ENCODE data around the gene PSME3. TPM values are rescaled to one million over a fixed set of nuclear protein-coding genes. Genes with fewer than 3 reads are reported as not detected.

Gene PSME3
- total RNA-seq, 1 experiment from 2014 or later: 115 TPM

- intact Hi-C loops (cut with micrococcal nuclease; ENCODE audit: unreplicated experiment): loop anchor here (5.0 kb wide), 2 partner anchors 99 to 244 kb away; partner anchors contain the start of gene PSMC3IP
- POLR2A ChIA-PET (ENCODE audit: unreplicated experiment): no interaction called here
These were observed 12.0 kb upstream of the PSME3 start for GRCh38 chr17:42821176-42821575.

GRCh38 chr17:42827472-42827871 lies 5.7 kb upstream of the PSME3 start:
- CTCF ChIA-PET: no interaction called here
- no TSS peak for BruUV-seq (replicated peaks)
- POLR2A ChIA-PET (ENCODE audit: unreplicated experiment): no interaction called here

More at GRCh38 chr17:42821176-42821575, 12.0 kb upstream of the PSME3 start:
- H3F3A ChIP-seq (ENCODE audit: insufficient read depth, low read depth): peaks cover 10% of the 10 kb centered on the region
- H3K9me2 ChIP-seq (ENCODE audit: insufficient read depth): no peaks in the 10 kb centered on the region
- H4K20me1 ChIP-seq (ENCODE audit: insufficient read depth): no peaks in the 10 kb centered on the region
- no peaks in the 10 kb centered on the region for H3K9me3 ChIP-seq (ENCODE audit: insufficient read depth, low read depth)
- no peak overlapping the region for H3K4me3 ChIP-seq
- TF ChIP-seq CTCF (conservative IDR thresholded peaks at IDR 0.05) (no peak), EZH2 (IDR thresholded peaks at IDR 0.05; ENCODE audit: low read depth) (no peak)
- no peak for DNase-seq
- H3K4me1 ChIP-seq (replicated peaks; ENCODE audit: insufficient read depth): peaks cover 10% of the 10 kb centered on the region
- no TSS peak for BruUV-seq (replicated peaks)
- CTCF ChIA-PET: no interaction called here
- peaks cover 16% of the 10 kb centered on the region for H3K79me2 ChIP-seq (ENCODE audit: low read depth)
- peaks cover 27% of the 10 kb centered on the region for H3K36me3 ChIP-seq (ENCODE audit: low read depth)
- no peak overlapping the region for H2AFZ ChIP-seq
- H3K27ac ChIP-seq: no peak overlapping the region
- H3K4me2 ChIP-seq: no peak overlapping the region
- no peaks in the 10 kb centered on the region for H3K27me3 ChIP-seq (ENCODE audit: insufficient read depth, low read depth)

GRCh38 chr17:42830971-42831370 lies 2.2 kb upstream of the PSME3 start:
- CTCF ChIA-PET: no interaction called here
- BruUV-seq (replicated peaks): no TSS peak

More at GRCh38 chr17:42827472-42827871, 5.7 kb upstream of the PSME3 start:
- H3K9me2 ChIP-seq (ENCODE audit: insufficient read depth): no peaks in the 10 kb centered on the region
- no peak overlapping the region for H3K4me3 ChIP-seq
- DNase-seq: no peak
- intact Hi-C loops (cut with micrococcal nuclease; ENCODE audit: unreplicated experiment): no loop called here
- H3K27me3 ChIP-seq (ENCODE audit: insufficient read depth, low read depth): 0 out of 2 replicates have a peak, but pooled peaks cover 4% of the 10 kb centered on the region
- no peak overlapping the region for H3K4me2 ChIP-seq
- H3K27ac ChIP-seq: no peak overlapping the region
- no peaks in the 10 kb centered on the region for H4K20me1 ChIP-seq (ENCODE audit: insufficient read depth)
- H3K36me3 ChIP-seq (ENCODE audit: low read depth): no peaks in the 10 kb centered on the region
- H2AFZ ChIP-seq: no peak overlapping the region
- H3F3A ChIP-seq (ENCODE audit: insufficient read depth, low read depth): no peaks in the 10 kb centered on the region
- H3K79me2 ChIP-seq (ENCODE audit: low read depth): peaks cover 21% of the 10 kb centered on the region
- peaks cover 17% of the 10 kb centered on the region for H3K4me1 ChIP-seq (replicated peaks; ENCODE audit: insufficient read depth)
- TF ChIP-seq CTCF (conservative IDR thresholded peaks at IDR 0.05) (no peak), EZH2 (IDR thresholded peaks at IDR 0.05; ENCODE audit: low read depth) (no peak)
- H3K9me3 ChIP-seq (ENCODE audit: insufficient read depth, low read depth): no peaks in the 10 kb centered on the region

More at GRCh38 chr17:42830971-42831370, 2.2 kb upstream of the PSME3 start:
- Histone ChIP-seq H3K27me3 (ENCODE audit: insufficient read depth, low read depth) (0 out of 2 replicates have a peak, but pooled peaks cover 4% of the 10 kb centered on the region), H3K27ac (no peak overlapping the region), H3K4me3 (no peak overlapping the region), H3K36me3 (ENCODE audit: low read depth) (0 out of 2 replicates have a peak, but pooled peaks cover 3% of the 10 kb centered on the region), H3K9me2 (ENCODE audit: insufficient read depth) (no peaks in the 10 kb centered on the region), H3K4me2 (no peak overlapping the region), H3K79me2 (ENCODE audit: low read depth) (peaks cover 33% of the 10 kb centered on the region), H3F3A (ENCODE audit: insufficient read depth, low read depth) (peaks cover 7% of the 10 kb centered on the region; the same call in 1 of the 2 replicates), H3K9me3 (ENCODE audit: insufficient read depth, low read depth) (no peaks in the 10 kb centered on the region), H2AFZ (no peak overlapping the region), H3K4me1 (replicated peaks; ENCODE audit: insufficient read depth) (peaks cover 16% of the 10 kb centered on the region), H4K20me1 (ENCODE audit: insufficient read depth) (no peaks in the 10 kb centered on the region)
- DNase-seq: no peak
- TF ChIP-seq EZH2 (IDR thresholded peaks at IDR 0.05; ENCODE audit: low read depth): no peak
- no peak for TF ChIP-seq CTCF (conservative IDR thresholded peaks at IDR 0.05)
- intact Hi-C loops (cut with micrococcal nuclease; ENCODE audit: unreplicated experiment): loop anchor here (5.0 kb wide), 1 partner anchor 651 kb away; the partner anchor contains the start of gene DHX8
- POLR2A ChIA-PET (ENCODE audit: unreplicated experiment): no interaction called here

All from PC-9 (cell line).